Peyer's patch (tissue), 4 donors: ENCODE measurements around the gene UCP3.

Experiments
- CTCF ChIP-seq, 6 experiments: fragments of 450-650 bp in 4 of 6; fragments of 200-600 bp in 2 of 6; sonication (generic) in 1 of 6; IDR thresholded peaks; one replicate each; pipeline ENCODE4 v1.5.1; 2017 to 2019; ENCODE audit warnings: antibody characterized with exemption in 6 of 6, mild to moderate bottlenecking in 3 of 6, moderate library complexity in 1 of 6
- POLR2A ChIP-seq, 2 donors: fragments of 450-650 bp; IDR thresholded peaks; one replicate each; pipeline ENCODE4 v1.5.1; 2017; ENCODE audit warnings: antibody characterized with exemption in 2 of 2, mild to moderate bottlenecking in 2 of 2, moderate library complexity in 2 of 2

DNA sequence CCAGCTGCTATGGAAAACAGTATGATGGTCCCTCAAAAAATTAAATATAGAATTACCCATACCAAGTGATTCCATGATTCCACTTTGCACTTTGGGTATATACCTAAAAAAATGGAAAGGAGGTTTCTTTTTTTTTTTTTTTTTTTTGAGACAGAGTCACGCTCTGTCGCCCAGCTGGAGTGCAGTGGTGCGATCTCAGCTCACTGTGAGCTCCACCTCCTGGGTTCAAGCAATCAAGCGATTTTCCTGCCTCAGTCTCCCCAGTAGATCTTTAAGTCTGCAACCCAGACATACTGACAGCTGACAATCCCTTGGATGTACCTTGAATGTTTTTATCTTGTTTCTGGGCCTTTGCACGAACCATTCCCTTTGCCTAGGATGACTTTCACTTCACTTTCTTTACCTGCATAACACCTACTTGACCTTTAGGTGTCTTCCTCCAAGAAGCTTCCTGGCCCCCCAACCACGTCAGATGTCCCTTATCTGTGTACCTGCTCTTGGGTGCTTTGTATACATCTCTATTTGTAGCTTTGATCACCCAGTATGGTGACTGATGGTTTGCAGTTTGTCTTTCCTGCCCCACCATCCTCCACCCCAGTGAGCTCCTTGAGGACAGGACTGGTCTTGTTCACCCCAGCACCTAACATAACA is 11.6 kb downstream of the UCP3 start:
- no peak for TF ChIP-seq CTCF (IDR thresholded peaks at IDR 0.05)
- TF ChIP-seq POLR2A (IDR thresholded peaks at IDR 0.05), result no peak
